Psoas muscle (tissue), 8 donors: ENCODE results near the gene LAMA4. TPM values are rescaled to one million over a fixed set of nuclear protein-coding genes. Genes with fewer than 3 reads are reported as not detected.

Experiments
- ATAC-seq, 4 donors: fragments of 200-7000 bp; cut with Tn5 transposase; one replicate each; pipeline ENCODE4 v1.9.1; 2020; ENCODE audit warnings: moderate library complexity in 3 of 4, mild to moderate bottlenecking in 2 of 4
- DNase-seq, 2 donors: peaks; one replicate each; pipeline ENCODE4 v3.0.0-alpha.2; 2020
- H3K27ac ChIP-seq: fragments of 200-600 bp; one replicate; pipeline ENCODE4 v1.8.0; 2022
- H3K27me3 ChIP-seq, 3 donors: fragments of 200-600 bp in 1 of 3; one replicate each; pipeline versions ENCODE4 v1.6.1 to v1.8.0; 2013 to 2022; ENCODE audit warnings: low read length in 2 of 3, mild to moderate bottlenecking in 2 of 3, moderate library complexity in 1 of 3; ENCODE audit not compliant: insufficient read depth in 3 of 3
- H3K36me3 ChIP-seq, 2 donors: fragments of 200-600 bp in 1 of 2; one replicate each; pipeline versions ENCODE4 v1.6.1 to v1.8.0; 2013 to 2022; ENCODE audit warnings: low read depth in 1 of 2, mild to moderate bottlenecking in 1 of 2, moderate library complexity in 1 of 2; ENCODE audit not compliant: insufficient read depth in 1 of 2
- H3K4me1 ChIP-seq: fragments of 200-600 bp; one replicate; pipeline ENCODE4 v1.8.0; 2022
- H3K4me3 ChIP-seq: fragments of 200-600 bp; one replicate; pipeline ENCODE4 v1.8.0; 2022; ENCODE audit warnings: mild to moderate bottlenecking
- H3K9me3 ChIP-seq: fragments of 200-600 bp; one replicate; pipeline ENCODE4 v1.8.0; 2022
- WGBS, 3 donors: extraction: QIAGEN DNeasy Blood & Tissue Kit; methylation state at CpG; one replicate each; pipeline versions ENCODE4 v1.1.6 to v1.1.7; 2013; 5-methylcytosine and 5-hydroxymethylcytosine counted together
- intact Hi-C, 2 donors: fragments of 100-400 bp; cut with DNase I; formaldehyde crosslinking; loops; one replicate each; pipeline versions ENCODE4 v1.11.0 to v1.14.2; 2022
- polyA plus RNA-seq, 3 donors: library from polyadenylated mRNA; stranded (reverse); fragments of 200-250 nt; gene quantifications; one replicate each; pipeline ENCODE4 v1.2.3, GENCODE V29; 2013
- total RNA-seq, 4 donors: library from RNA; stranded (reverse); fragmentation: NEBNext Ultra II Directional in 2 of 4; extraction: Animal tissue kit (Norgen Biotek cat#: 25700) in 2 of 4; gene quantifications; one replicate each; pipeline versions ENCODE4 v1.2.1 to v1.2.4, GENCODE V29; 2021 to 2023
- TF ChIP-seq, protein P1 (sequence below): fragments of 200-600 bp; IDR thresholded peaks from one replicate; pipeline ENCODE4 v1.8.0; 2022; ENCODE audit warnings: antibody characterized with exemption
- donor health status: healthy with polysubstance abuse.
- donor health status: DM: no; HTN: no; CAD: no; lungs with moderate emphysema.
- donor health status: Bipolar disorder and iron deficiency.
- donor health status: healthy.
- donor health status: DM: yes; HTN: yes; CAD: no.
- donor health status: DM: no; HTN: no; CAD: no.
- donor health status: DM: no; HTN: no; CAD: no.
- donor health status: DM: yes; HTN: yes; CAD: no.

Gene LAMA4
- total and polyA plus RNA-seq, 7 donors: 3.0 to 15.8 (median 5.3) TPM

- Histone ChIP-seq H3K4me1 (no peaks in the 10 kb centered on the region), H3K36me3 (no peaks in the 10 kb centered on the region), H3K27ac (no peak overlapping the region), H3K9me3 (no peaks in the 10 kb centered on the region), H3K4me3 (no peak overlapping the region), H3K27me3 (peaks cover 0 to 3% (median 0%) of the 10 kb centered on the region in 3 donors)
- DNase-seq: no peak
- WGBS, 3 donors: 89 to 92% (median 91%) methylated on average over 3 of the region's 3 CpGs
- TF ChIP-seq, protein P1, sequence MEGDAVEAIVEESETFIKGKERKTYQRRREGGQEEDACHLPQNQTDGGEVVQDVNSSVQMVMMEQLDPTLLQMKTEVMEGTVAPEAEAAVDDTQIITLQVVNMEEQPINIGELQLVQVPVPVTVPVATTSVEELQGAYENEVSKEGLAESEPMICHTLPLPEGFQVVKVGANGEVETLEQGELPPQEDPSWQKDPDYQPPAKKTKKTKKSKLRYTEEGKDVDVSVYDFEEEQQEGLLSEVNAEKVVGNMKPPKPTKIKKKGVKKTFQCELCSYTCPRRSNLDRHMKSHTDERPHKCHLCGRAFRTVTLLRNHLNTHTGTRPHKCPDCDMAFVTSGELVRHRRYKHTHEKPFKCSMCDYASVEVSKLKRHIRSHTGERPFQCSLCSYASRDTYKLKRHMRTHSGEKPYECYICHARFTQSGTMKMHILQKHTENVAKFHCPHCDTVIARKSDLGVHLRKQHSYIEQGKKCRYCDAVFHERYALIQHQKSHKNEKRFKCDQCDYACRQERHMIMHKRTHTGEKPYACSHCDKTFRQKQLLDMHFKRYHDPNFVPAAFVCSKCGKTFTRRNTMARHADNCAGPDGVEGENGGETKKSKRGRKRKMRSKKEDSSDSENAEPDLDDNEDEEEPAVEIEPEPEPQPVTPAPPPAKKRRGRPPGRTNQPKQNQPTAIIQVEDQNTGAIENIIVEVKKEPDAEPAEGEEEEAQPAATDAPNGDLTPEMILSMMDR: no peak
- intact Hi-C loops: no loop called here
- ATAC-seq: no peak
Measured at GRCh38 chr6:112199001-112199403, 55.4 kb downstream of the LAMA4 start.

DNA sequence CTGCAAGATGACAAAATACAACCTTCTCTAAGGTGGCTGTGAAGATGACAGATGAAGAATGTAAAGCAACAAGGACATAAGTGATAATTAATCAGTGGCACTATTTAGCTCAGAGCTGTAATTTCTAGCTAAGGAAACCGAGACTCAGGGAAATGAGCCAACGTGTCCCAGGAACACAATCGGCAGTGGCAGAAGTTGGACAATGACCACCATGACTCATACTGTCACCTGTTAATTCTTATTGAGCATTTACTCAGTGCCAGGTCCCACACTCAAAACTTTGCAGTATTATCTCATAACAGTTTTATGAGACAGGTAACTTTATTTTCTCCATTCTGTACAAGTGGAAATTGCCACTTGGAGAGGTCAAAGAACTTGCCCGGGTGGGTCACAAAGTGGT is 55.8 kb downstream of the LAMA4 start:
- H3K9me3 ChIP-seq: no peaks in the 10 kb centered on the region
- no peak overlapping the region for H3K4me3 ChIP-seq
- ATAC-seq (no peak), DNase-seq (no peak)
- TF ChIP-seq, protein P1: no peak
- H3K27me3 ChIP-seq: peaks cover 0 to 3% (median 0%) of the 10 kb centered on the region in 3 donors
- no peaks in the 10 kb centered on the region for H3K36me3 ChIP-seq
- H3K4me1 ChIP-seq: no peaks in the 10 kb centered on the region
- 34 to 42% (median 39%) methylated on average over 4 of the region's 4 CpGs for WGBS, 3 donors
- intact Hi-C loops: no loop called here
- no peak overlapping the region for H3K27ac ChIP-seq

DNA sequence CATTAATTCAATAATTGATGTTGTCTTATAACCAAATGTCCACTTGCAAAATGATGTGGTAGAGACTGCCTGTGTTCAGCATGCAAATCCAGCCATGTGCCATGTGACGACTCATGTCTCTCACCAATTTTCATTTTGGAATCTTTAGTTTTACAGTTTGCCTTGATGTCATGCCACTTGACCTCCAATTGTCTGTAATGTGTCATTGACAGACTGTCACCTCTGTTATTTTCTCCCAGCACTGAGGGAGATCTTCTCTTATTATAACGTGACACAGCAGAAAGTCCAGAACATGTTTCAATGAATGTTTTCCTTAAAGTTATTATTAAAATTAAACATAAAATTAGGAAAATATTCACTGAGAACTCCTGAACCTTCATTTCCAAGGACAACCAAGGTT is 56.7 kb downstream of the LAMA4 start:
- Histone ChIP-seq H3K27ac (no peak overlapping the region), H3K4me1 (no peaks in the 10 kb centered on the region), H3K4me3 (no peak overlapping the region), H3K9me3 (no peaks in the 10 kb centered on the region), H3K27me3 (peaks cover 0 to 3% (median 0%) of the 10 kb centered on the region in 3 donors), H3K36me3 (no peaks in the 10 kb centered on the region)
- TF ChIP-seq, protein P1: no peak
- ATAC-seq: no peak
- WGBS, 3 donors: 92 to 97% (median 92%) methylated on average over 2 of the region's 2 CpGs
- no peak for DNase-seq
- intact Hi-C loops: no loop called here

DNA sequence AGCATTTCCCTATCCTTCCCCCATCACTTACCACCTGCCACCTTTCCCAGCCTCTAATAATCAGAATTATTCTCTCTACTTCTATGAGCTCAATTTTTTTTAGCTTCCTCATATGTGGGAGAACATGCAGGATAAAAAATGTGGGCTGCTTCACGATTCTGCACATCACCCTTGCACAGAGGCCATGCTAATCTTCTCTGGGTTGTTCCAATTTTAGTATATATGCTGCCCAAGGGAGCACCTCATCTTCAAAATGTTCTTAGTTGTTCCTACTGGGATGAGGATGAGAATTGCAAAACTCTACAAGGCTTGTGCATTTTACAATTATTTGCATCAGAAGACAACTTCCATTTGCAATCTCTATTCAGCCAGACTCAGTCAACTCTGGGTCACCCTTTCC is 58.1 kb downstream of the LAMA4 start:
- no peak for ATAC-seq
- Histone ChIP-seq H3K4me1 (no peaks in the 10 kb centered on the region), H3K36me3 (no peaks in the 10 kb centered on the region), H3K27me3 (peaks cover 0 to 1% (median 0%) of the 10 kb centered on the region in 3 donors), H3K4me3 (no peak overlapping the region), H3K27ac (no peak overlapping the region), H3K9me3 (no peaks in the 10 kb centered on the region)
- no peak for DNase-seq
- TF ChIP-seq, protein P1: no peak
- intact Hi-C loops: no loop called here
- WGBS, 3 donors: 69 to 73% (median 71%) methylated on average over 1 of the region's 1 CpG

DNA sequence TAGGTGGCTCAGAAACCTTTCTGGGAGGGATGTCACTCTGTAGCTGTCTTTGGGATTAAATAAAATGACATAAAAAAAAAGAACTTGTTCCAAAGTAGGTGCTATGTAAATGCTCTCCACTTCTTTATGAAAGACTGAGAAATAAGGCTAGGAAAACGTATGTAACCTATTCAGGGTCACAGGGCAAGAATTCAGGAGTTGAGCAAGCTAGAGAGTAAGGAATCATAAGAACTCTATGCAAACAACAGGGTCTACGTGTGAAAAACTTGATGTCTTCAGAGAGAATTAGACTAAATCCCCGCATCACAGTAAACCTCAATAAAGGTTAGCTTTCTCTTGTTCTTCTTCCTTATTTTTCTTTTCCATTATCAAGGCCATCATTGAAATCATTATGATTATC is 59.2 kb downstream of the LAMA4 start:
- ATAC-seq: no peak
- H3K4me3 ChIP-seq: no peak overlapping the region
- no peaks in the 10 kb centered on the region for H3K36me3 ChIP-seq
- 90 to 92% (median 92%) methylated on average over 3 of the region's 3 CpGs for WGBS, 3 donors
- no peaks in the 10 kb centered on the region for H3K9me3 ChIP-seq
- no peaks in the 10 kb centered on the region for H3K4me1 ChIP-seq
- no peaks in the 10 kb centered on the region for H3K27me3 ChIP-seq
- TF ChIP-seq, protein P1: no peak
- intact Hi-C loops: no loop called here
- no peak for DNase-seq
- H3K27ac ChIP-seq: no peak overlapping the region
